ENCODE measurements around the gene DIS3L2.

DNA sequence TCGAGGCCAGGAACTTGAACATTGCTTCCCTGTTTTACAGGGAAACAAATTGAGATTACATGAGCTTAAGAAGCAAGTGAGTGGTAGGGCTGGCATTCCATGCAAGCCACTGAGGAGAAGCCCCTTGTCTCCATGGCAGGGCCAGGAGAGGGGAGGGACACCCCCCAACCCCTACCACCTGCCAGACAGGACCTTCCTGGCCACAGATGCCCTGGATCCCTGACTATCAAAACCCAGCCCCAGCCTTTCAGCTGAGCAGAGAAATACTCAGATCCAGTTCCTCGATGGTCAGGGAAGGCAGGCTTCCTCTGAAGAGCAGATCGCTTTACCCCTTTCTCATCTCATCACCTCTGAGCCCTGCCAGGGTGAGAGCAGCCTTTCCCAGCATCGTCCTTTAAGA lies 363.3 kb downstream of the DIS3L2 start:
- TF ChIP-seq, protein P1, sequence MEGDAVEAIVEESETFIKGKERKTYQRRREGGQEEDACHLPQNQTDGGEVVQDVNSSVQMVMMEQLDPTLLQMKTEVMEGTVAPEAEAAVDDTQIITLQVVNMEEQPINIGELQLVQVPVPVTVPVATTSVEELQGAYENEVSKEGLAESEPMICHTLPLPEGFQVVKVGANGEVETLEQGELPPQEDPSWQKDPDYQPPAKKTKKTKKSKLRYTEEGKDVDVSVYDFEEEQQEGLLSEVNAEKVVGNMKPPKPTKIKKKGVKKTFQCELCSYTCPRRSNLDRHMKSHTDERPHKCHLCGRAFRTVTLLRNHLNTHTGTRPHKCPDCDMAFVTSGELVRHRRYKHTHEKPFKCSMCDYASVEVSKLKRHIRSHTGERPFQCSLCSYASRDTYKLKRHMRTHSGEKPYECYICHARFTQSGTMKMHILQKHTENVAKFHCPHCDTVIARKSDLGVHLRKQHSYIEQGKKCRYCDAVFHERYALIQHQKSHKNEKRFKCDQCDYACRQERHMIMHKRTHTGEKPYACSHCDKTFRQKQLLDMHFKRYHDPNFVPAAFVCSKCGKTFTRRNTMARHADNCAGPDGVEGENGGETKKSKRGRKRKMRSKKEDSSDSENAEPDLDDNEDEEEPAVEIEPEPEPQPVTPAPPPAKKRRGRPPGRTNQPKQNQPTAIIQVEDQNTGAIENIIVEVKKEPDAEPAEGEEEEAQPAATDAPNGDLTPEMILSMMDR (conservative IDR thresholded peaks at IDR 0.05; ENCODE audit: low read length), result no peak
- no peak for TF ChIP-seq EZH2phosphoT487 (IDR thresholded peaks at IDR 0.05; ENCODE audit: borderline replicate concordance)
